Measurements from ENCODE around the gene PLET1. TPM values are rescaled to one million over a fixed set of nuclear protein-coding genes. Genes with fewer than 3 reads are reported as not detected.

PLET1 gene
- total RNA-seq, 1 experiment from 2014 or later: not detected

GRCh38 chr11:112229746-112230433 lies 30.8 kb downstream of the PLET1 start:
- Histone ChIP-seq H2AFZ (ENCODE audit: low read length) (no peak overlapping the region), H2BK120ac (ENCODE audit: low read depth, low read length, poor library complexity, severe bottlenecking) (no peak overlapping the region), H3K79me2 (ENCODE audit: insufficient read depth, low read length) (no peaks in the 10 kb centered on the region; the same call in 1 of the 2 replicates), H3T11ph (ENCODE audit: low read length) (no peak overlapping the region), H2BK15ac (ENCODE audit: low read depth, low read length) (no peak overlapping the region), H4K91ac (ENCODE audit: insufficient read length, low read depth, low read length) (no peak overlapping the region), H3K27me3 (ENCODE audit: insufficient read depth, low read length) (no peaks in the 10 kb centered on the region), H2AK5ac (ENCODE audit: insufficient read length, low read length) (no peak overlapping the region), H2BK12ac (ENCODE audit: insufficient read length, low read depth, low read length) (no peak overlapping the region), H3K56ac (ENCODE audit: insufficient read length, low read depth, low read length) (no peak overlapping the region), H3K14ac (ENCODE audit: insufficient read depth, low read length) (no peak overlapping the region), H3K79me1 (ENCODE audit: insufficient read depth, low read depth, low read length, poor library complexity, severe bottlenecking) (no peaks in the 10 kb centered on the region), H3K27ac (ENCODE audit: insufficient read length, low read depth, low read length) (no peak overlapping the region), H4K20me1 (ENCODE audit: control insufficient read depth, insufficient read depth, insufficient read length) (no peaks in the 10 kb centered on the region), H4K5ac (ENCODE audit: insufficient read length, low read depth, low read length) (no peak overlapping the region), H3K9ac (ENCODE audit: extremely low read depth, insufficient read length, low read length) (no peak overlapping the region), H2BK20ac (ENCODE audit: low read depth, low read length, poor library complexity, severe bottlenecking) (no peak overlapping the region), H3K23ac (ENCODE audit: insufficient read length, low read depth, low read length) (no peak overlapping the region), H3K4me2 (ENCODE audit: insufficient read depth, insufficient read length, low read length) (no peak overlapping the region), H3K18ac (ENCODE audit: insufficient read length, low read depth, low read length) (no peak overlapping the region), H4K8ac (replicated peaks; ENCODE audit: insufficient read length, low read depth, low read length) (no peak overlapping the region), H3K23me2 (ENCODE audit: insufficient read length, low read depth, low read length, poor library complexity, severe bottlenecking) (peaks cover 8% of the 10 kb centered on the region), H3K9me3 (ENCODE audit: control insufficient read depth, low read depth, low read length) (no peaks in the 10 kb centered on the region), H3K4ac (ENCODE audit: low read depth, low read length) (no peak overlapping the region), H3K4me1 (ENCODE audit: insufficient read depth, low read length) (no peaks in the 10 kb centered on the region; the same call in 1 of the 2 replicates), H2BK5ac (ENCODE audit: insufficient read length, low read length) (no peak overlapping the region)
- H3K4me1 Mint-ChIP-seq: peaks cover 8 to 16% of the 10 kb centered on the region in 2 experiments
- WGBS (ENCODE audit: extremely low coverage, insufficient read length, low lambda C conversion rate): no CpG with 5 or more reads among the region's 3 CpGs
- peaks cover 2 to 36% (median 25%) of the 10 kb centered on the region in 3 experiments for H3K36me3 Mint-ChIP-seq (ENCODE audit: insufficient read depth in 1 of 3, low read depth in 3 of 3)
- H3K4me3 Mint-ChIP-seq: no peak overlapping the region
- no peak overlapping the region for H3K27ac Mint-ChIP-seq
- TF ChIP-seq CTCF (conservative IDR thresholded peaks at IDR 0.05): no peak
- H3K9me3 Mint-ChIP-seq: no peaks in the 10 kb centered on the region
- H3K27me3 Mint-ChIP-seq (ENCODE audit: low read depth): peaks cover under 1% of the 10 kb centered on the region; the same call in 1 of the 2 replicates
- DNase-seq: no peak
